RPMI8226 (cell line): Measurements from ENCODE around the gene UBAC2.

Source experiments
- DNase-seq: peaks from one replicate; pipeline ENCODE4 v3.0.0-alpha.2; 2015

Gene UBAC2

DNA sequence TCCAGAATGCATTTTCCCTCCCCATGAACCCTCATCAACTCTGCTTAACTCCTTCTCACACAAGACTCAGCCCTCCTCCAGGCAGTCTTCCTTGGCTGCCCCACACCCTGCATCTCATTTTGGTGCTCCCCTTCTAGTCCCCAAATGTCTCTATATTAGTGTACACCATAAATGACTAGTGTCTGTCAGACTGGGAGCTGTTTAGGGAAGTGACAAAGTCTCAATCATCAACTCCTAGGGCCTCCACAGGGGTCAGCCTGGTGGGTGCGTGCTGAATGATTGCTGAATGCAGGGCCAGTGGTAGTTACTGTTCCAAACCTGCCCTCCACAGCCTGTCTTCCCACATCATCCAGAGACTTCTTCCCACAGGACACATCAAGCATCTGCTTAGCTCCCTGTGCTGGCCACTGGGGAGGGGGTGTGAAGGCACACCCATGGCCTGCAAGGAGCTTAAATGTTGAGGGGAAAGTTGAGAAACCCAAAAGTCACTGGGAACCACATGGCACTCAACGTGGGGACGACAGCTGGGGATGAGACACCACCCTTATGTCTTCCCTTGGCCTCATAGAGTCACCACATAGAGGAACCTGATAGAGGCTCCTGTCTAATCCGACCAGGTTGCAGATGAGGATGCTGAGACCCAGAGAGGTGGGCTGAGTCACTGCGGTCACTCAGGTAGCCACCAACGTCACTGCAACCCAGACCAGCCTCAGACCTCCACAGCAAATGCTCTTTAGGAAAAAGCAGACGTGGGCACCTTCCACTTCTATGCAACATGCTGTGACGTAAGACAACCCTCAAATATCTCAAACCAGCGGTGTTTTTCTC, 221.3 kb downstream of the UBAC2 start:
- peak; percentile 54 for DNase-seq

DNA sequence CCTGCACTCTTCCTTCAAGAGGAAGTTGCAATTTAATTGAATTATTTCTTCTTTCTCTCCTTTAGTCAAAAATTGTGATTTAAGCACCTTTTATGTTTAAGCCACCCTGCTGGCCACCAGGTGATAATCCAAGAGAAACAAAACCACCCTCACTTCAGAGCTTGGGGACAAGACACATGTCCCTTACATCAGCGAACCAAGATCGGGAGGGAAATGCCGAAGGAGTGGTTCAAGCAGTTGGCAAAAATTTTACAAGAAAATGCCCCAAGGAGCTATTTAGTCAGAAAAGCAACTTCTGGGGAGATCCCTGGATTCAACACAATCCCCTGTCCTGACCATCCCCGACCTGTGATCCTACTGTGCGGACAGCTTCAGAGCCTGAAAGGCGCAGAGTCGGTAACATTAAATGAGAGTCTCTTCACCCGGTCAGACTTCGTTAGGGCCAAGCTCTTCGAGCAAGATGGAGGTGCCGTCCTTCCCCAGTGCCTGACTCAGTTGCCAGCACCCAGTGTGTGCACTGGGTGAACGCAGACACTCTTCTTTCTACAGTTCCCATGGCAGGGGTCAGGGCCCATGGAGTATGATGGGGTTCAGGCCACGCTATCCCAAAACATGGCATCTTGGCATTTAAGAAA, 222.0 kb downstream of the UBAC2 start:
- no peak for DNase-seq

DNA sequence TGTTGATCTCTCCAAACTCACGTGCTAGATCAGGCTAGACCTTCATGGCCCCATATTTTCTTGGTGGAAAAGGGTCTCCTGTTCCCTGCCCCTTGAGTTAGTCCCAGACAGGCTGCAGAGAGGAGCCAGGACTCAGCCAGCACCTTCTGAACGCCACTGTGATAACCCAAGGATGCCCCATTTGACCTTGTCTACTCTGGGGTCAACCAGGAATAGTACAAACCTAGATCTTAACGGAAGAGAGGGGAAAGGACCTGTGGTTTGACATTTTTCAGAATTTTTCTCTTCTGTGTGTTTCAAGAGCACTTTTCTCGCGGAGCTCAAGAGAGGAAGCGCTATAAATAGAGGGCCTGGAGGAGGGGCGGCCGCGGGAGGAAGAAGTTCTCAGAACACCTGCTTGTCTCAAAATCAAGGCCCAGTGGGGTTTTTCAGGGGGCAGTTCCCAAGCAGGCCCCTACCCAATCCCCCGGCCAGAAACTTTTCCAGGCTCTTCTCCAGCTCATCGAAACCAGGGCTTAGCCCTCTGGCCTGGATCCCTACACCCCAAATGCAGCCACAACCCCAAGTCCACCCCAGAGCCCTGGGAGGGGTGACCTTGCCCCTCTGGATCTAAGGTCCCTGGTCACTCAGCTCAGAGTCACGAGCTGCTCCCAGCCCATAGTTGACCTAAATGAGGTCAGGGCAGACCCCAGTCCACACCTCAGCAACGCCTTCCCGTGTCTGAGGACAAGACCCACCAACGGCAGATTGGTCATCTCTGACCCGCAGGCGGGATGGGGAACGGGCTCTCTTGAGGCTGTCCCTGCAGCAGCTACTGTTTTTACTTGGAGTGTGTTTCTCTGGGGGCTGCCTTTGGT, 225.1 kb downstream of the UBAC2 start:
- DNase-seq: peak; percentile 79

DNA sequence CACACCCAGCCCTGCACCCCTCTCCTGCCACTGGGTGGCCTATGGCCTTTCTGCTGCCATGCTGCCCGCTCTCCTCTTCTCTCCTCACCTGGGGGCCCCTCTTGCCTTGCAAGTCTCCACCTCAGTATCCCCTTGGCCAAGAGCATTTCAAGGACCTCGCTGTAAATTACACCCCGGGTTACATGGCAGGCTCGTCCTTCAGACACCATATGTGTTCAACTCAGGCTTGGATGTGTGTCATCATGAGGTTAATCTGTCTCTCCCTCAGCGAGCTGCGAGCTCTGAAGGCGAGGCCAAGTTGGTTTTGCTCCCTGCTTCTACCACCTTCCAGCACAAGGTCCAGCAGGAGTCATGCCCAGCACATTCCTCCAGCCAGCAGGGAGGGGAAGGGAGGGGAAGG, 225.8 kb downstream of the UBAC2 start:
- DNase-seq: no peak

DNA sequence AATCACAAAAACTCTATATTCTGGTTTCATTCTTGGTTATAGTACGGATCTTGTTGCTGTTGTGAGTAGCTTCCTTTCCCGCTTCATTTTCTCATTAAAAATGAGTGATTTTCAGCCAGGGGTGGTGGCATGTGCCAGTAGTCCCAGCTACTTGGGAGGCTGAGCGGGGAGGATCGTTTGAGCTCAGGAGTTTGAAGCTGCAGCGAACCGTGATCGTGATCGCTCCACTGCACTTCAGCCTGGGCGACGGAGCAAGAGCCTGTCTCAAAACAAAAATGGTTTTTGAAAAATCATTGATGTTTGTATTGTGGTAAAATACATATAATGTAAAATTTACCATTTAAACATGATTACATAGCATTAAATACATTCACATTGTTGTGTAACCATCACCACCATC, 229.0 kb downstream of the UBAC2 start:
- DNase-seq: no peak

DNA sequence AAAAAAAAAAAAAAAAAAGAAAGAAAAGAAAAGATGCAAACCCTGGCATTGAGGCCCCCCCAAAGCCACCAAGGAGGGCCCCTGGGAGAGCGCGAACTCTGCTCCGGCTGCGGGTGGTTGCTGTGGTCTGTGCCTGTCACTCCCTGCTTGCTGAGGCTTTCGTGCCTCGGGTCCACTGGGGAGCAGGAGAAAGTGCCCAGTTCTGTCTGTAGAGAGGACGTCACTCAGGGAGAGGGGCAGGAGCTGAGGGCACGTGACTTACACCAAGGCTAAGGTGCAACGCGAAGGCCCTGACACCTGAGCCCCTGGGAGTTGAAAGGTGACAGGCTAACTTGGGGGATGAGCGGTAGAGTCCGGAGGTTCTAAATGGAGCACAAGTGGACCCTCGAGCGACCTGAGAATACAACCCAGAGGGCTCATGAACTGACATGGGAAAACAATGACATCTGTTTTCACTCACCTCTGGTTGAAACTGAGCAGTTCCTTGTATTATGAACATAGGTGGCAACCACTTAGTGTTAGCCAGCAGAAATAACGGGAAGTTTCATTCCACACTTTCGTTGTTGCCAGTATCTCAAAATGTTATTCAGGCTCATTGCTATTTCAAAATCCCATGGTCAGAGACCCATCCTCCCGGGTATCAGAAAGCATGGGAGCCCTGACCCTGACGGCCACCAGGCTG, 231.4 kb downstream of the UBAC2 start:
- peak; percentile 46 for DNase-seq

DNA sequence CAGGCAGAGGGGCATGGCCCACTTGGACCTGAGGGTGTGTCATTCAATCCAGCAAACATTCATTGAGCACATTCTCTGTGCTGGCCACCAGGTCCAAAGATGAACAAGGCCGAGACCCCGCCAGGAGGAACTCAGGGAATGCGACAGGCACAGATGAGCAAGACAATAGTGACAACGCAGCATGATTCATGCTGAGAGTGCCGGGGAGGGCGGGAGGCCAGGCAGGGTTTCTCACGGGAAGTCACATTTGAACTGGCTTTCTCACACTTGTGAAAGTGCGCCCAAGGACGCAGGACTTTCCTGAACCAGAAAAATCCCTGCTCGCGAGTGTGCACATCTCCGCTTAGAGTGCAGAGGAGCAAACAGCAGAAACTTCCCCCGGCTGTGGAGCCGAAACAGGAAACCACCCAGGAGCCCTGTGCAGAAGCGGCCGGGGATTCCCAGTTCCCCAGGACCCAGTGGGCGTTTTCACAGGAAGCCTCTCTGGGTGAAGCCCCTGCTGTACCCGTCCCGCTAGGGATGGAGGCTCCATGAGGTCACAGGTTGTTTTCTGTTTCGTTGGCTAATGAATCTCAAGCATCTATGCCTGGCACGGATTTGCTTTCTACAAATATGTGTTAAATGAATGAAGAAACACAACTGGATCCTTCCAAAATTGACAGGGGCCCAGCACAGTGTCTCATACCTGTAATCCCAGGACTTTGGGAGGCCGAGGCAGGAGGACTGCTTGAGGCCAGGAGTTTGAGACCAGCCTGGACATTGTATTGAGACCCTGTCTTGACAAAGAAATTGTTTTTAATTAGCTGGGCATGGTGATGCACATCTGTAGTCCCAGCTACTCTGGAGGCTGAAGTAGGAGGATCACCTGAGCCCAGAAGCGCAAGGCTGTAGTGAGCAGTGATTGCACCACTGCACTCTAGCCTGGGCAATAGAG, 232.2 kb downstream of the UBAC2 start:
- peak; percentile 64 for DNase-seq

DNA sequence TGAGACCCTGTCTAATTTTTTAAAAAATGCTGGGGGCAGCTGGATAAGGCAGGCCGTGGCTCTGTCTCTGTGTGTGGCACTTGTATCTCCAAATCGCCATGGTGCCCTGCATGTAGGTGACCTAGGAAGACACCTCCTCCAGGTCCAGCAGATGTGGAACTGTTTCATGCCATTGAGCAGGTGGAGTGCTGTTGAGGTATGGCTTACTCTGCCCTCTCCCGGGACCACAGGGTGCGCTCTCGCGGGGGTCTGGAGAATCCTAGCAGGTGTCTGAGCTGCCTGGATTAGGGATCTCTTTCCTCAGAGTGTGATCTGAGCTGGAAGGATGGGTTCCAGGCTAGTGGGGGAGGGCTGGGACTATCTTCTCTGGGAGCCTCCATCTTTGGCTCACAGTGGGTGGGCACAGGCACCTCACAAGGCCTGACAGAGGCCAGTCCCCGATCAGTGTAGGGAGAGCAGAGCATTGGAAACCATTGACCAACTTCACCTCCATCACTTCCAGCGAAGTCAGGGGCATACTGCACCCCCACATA, 233.0 kb downstream of the UBAC2 start:
- no peak for DNase-seq

DNA sequence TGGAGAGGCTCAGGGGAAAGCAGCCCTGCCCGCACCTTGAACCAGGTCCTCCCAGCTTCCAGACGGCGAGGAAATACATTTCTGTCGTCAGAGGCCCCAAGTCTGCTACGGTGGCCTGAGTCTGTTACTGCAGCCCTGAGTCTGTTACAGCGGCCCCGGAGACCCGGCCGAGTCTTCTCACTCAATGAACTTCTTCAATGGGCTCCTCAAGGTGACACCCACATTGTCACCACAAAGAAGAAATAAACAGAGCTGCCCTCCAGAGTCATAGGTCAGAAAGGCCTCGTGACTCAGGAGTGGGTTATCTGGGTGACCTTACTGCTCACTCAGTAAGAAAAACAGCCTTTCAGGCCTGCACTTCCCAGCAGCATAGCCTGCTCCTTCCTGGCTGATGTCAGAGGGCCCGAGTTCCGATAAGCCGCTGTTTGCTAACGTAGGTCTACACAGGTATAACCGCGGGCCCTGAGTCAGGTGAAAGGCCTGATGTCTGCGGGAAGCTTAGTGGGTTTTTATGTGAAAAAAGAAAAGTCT, 233.7 kb downstream of the UBAC2 start:
- DNase-seq: no peak

DNA sequence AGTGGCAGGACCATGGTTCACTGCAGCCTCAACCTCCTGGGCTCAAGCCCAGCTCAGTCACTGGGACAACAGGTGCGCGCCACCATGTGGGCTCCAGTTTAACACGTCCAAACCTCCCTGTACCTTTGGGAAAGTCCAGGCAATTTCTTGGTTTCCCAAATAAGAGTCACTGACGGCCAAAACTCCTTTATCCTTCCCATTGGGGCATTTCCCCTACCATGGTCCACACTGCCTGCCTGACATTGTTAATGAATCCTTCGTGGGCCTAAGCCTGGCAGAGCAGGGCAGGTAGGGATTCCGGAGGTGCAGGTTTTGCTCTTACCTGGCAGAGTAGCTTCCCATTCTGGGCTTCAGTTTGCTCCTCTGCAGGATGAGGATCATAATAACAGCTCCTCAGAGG, 234.5 kb downstream of the UBAC2 start:
- DNase-seq: no peak

DNA sequence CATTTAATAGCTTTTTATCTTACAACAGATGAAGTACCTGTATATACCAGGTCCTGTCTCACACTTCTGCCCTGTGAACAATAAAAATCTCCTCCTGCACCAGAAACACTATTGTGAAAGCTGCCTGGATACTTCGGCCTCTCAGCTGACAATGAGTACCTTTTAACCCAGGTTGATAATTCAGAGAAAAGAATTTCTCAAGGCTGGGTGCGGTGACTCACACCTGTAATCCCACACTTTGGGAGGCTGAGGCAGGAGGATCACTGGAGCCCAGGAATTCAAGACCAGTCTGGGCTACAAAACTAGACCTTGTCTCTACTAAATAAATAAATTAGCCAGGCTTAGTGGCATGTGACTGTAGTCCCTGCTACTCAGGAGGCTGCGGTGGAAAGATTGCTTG, 235.3 kb downstream of the UBAC2 start:
- DNase-seq: no peak
